Measurements from ENCODE around the gene PIGL. TPM values are rescaled to one million over a fixed set of nuclear protein-coding genes. Genes with fewer than 3 reads are reported as not detected.

The PIGL gene
- 29.5 TPM for total RNA-seq
- long read RNA-seq, partial matches to known transcripts: 0 of 15 reads
- long read RNA-seq, other reads (novel, unspliced or antisense): 12 of 15 reads

DNA sequence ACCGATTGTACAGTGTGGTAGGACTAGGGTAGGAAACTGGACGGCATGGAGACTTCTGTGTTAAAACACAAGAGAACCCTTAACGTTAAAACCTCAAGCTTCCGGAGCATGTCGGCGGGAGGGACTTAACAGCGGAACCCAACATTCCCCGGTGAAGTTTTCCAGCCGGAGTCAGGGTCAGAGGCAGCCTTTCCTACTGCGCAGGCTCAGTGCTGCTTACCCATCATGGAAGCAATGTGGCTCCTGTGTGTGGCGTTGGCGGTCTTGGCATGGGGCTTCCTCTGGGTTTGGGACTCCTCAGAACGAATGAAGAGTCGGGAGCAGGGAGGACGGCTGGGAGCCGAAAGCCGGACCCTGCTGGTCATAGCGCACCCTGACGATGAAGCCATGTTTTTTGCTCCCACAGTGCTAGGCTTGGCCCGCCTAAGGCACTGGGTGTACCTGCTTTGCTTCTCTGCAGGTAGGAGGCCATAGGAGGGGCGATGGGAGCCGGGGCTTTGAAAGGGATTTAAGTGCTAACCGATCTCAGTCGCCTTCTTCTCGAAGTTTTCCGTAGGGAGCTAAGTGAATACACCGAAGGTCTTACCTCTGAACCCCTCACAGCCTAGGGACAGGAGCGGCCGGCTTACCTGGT, at the start of gene PIGL:
PIGL (plus strand) TSS at position 209 of the 634 bp plus-strand sequence; CDS start at position 226, 17 bp downstream.
- intact Hi-C loops (cut with DNase I): no loop called here
- Histone ChIP-seq H3K9me3 (no peaks in the 10 kb centered on the region), H3K4me3 (peak within 1 kb of the TSS; percentile 84), H3K36me3 (no peaks in the 10 kb centered on the region), H3K27ac (peak within 1 kb of the TSS; percentile 97), H3K4me1 (peaks cover 42% of the 10 kb centered on the region), H3K27me3 (no peaks in the 10 kb centered on the region)
- DNase-seq (peak; percentile 90), ATAC-seq (peak; percentile 82)
- TF ChIP-seq, protein P1, sequence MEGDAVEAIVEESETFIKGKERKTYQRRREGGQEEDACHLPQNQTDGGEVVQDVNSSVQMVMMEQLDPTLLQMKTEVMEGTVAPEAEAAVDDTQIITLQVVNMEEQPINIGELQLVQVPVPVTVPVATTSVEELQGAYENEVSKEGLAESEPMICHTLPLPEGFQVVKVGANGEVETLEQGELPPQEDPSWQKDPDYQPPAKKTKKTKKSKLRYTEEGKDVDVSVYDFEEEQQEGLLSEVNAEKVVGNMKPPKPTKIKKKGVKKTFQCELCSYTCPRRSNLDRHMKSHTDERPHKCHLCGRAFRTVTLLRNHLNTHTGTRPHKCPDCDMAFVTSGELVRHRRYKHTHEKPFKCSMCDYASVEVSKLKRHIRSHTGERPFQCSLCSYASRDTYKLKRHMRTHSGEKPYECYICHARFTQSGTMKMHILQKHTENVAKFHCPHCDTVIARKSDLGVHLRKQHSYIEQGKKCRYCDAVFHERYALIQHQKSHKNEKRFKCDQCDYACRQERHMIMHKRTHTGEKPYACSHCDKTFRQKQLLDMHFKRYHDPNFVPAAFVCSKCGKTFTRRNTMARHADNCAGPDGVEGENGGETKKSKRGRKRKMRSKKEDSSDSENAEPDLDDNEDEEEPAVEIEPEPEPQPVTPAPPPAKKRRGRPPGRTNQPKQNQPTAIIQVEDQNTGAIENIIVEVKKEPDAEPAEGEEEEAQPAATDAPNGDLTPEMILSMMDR (IDR thresholded peaks at IDR 0.05): no peak

DNA sequence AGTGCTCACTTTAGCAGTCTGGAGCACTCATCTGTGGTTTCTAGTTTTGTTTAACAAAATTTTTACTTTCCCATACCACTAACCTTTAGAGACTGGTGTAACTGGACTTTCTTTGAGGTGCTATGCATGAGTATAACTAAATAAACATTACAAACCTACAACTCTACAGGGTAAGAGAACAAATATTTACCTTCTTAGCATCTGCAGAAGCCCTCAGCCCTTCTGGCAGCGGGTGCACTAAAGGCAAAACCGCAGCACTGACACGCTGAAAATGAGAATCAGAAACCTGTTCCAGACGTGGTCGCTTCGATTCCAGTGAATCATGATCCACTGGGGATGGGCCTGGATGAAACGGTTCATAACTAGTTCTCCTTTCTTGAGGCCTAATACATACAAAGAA, 45.4 kb upstream of the PIGL start:
- Histone ChIP-seq H3K9me3 (no peaks in the 10 kb centered on the region), H3K4me3 (no peak overlapping the region), H3K27ac (no peak overlapping the region), H3K27me3 (no peaks in the 10 kb centered on the region), H3K36me3 (peaks cover 30% of the 10 kb centered on the region), H3K4me1 (no peaks in the 10 kb centered on the region)
- TF ChIP-seq, protein P1 (IDR thresholded peaks at IDR 0.05): no peak
- intact Hi-C loops (cut with DNase I): no loop called here
- DNase-seq (no peak), ATAC-seq (peak; percentile 84)

DNA sequence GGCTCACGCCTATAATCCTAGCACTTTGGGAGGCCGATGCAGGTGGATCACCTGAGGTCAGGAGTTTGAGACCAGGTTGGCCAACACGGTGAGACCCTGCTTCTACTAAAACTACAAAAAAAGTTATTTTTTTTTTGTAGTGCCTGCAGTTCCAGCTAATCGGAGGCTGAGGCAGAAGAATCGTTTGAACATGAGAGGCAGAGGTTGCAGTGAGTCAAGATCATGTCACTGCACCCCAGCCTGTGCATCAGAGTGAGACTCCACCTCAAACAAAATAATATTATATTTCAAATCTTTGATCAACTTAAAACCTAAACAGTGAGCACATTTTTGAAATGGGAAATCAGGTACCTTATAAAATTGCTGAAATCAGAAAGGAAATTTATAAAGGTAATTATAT, 38.2 kb upstream of the PIGL start:
- intact Hi-C loops (cut with DNase I): no loop called here
- no peak for DNase-seq
- Histone ChIP-seq H3K4me3 (no peak overlapping the region), H3K4me1 (no peaks in the 10 kb centered on the region), H3K36me3 (no peaks in the 10 kb centered on the region), H3K9me3 (no peaks in the 10 kb centered on the region), H3K27ac (no peak overlapping the region), H3K27me3 (no peaks in the 10 kb centered on the region)
- TF ChIP-seq, protein P1 (IDR thresholded peaks at IDR 0.05): no peak
- ATAC-seq: no peak

DNA sequence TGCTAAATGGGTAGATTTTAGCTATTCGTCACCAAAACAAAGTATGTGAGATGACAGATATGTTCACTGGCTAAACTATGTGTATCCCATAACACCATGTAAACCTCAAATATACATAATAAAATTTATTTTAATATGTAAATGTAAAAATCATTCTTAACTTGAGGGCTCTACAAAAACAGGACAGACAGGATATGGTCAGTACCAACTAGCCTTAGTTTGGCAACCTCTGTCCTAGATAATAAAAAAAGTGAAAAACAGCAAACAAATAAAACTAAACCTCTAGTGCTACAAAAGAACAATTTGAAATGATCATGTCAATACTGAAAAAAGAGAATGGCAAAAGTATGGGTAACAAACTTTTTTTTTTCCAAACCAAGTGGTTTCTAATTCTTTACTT, 35.4 kb upstream of the PIGL start:
- TF ChIP-seq, protein P1 (IDR thresholded peaks at IDR 0.05): no peak
- H3K9me3 ChIP-seq: no peaks in the 10 kb centered on the region
- ATAC-seq (no peak), DNase-seq (no peak)
- peaks cover 23% of the 10 kb centered on the region for H3K36me3 ChIP-seq
- no peaks in the 10 kb centered on the region for H3K27me3 ChIP-seq
- no peak overlapping the region for H3K4me3 ChIP-seq
- H3K27ac ChIP-seq: no peak overlapping the region
- intact Hi-C loops (cut with DNase I): no loop called here
- no peaks in the 10 kb centered on the region for H3K4me1 ChIP-seq

DNA sequence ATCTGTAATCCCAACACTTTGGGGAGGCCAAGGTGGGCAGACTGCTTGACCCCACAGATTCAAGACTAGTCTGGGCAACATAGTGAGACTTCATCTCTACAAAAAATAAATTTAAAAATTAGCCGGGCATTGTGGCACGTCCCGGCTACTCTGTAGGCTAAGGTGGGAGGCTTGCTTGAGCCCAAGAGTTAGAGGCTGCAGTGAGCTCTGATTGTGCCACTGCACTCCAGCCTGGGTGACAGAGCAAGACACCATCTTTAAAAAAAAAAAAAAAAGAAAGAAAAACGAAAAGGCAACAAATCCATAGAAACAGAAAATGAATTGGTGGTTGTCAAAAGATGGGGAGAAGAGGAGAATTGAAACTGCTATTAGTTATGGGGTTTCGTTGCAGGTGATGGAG, 29.4 kb upstream of the PIGL start:
- TF ChIP-seq, protein P1 (IDR thresholded peaks at IDR 0.05): no peak
- no peaks in the 10 kb centered on the region for H3K9me3 ChIP-seq
- intact Hi-C loops (cut with DNase I): no loop called here
- DNase-seq (no peak), ATAC-seq (no peak)
- no peak overlapping the region for H3K4me3 ChIP-seq
- no peaks in the 10 kb centered on the region for H3K27me3 ChIP-seq
- H3K4me1 ChIP-seq: no peaks in the 10 kb centered on the region
- H3K27ac ChIP-seq: no peak overlapping the region
- H3K36me3 ChIP-seq: peaks cover 68% of the 10 kb centered on the region
